ENCODE data around the gene IL10RB.

DNA sequence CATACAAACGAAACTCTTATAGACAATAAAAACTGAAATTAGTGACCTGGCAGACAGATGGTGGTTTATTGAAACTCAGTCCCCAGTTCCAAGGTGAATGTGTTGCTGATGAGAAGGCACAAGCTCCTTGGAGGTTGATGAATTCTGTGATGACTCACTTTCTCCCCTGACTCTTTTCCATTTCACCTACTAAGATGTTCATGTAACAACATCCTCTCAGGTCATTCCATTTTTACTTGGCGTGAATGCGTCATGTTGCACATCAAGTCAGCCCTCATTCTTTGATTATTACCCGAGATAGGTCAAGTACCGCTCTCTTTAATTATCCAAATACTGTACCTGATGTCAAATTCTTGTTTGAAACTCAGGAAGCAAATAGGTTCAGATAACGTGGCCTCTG is 10.1 kb upstream of the IL10RB start:
- TF ChIP-seq POLR2A (IDR thresholded peaks at IDR 0.05), result no peak
- TF ChIP-seq, protein P1, sequence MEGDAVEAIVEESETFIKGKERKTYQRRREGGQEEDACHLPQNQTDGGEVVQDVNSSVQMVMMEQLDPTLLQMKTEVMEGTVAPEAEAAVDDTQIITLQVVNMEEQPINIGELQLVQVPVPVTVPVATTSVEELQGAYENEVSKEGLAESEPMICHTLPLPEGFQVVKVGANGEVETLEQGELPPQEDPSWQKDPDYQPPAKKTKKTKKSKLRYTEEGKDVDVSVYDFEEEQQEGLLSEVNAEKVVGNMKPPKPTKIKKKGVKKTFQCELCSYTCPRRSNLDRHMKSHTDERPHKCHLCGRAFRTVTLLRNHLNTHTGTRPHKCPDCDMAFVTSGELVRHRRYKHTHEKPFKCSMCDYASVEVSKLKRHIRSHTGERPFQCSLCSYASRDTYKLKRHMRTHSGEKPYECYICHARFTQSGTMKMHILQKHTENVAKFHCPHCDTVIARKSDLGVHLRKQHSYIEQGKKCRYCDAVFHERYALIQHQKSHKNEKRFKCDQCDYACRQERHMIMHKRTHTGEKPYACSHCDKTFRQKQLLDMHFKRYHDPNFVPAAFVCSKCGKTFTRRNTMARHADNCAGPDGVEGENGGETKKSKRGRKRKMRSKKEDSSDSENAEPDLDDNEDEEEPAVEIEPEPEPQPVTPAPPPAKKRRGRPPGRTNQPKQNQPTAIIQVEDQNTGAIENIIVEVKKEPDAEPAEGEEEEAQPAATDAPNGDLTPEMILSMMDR (IDR thresholded peaks at IDR 0.05 in 4 of 5, conservative IDR thresholded peaks at IDR 0.05 in 1 of 5), result no peak
